GM23338 (cell line): Measurements from ENCODE around the gene ADRB2. TPM values are rescaled to one million over a fixed set of nuclear protein-coding genes. Genes with fewer than 3 reads are reported as not detected.

Experiments used
- ATAC-seq: fragments of 200-7000 bp; cut with Tn5 transposase; 3 replicates; pipeline ENCODE4 v1.9.1; 2020
- DNase-seq: peaks from one replicate; pipeline ENCODE4 v3.0.0-alpha.2; 2015; ENCODE audit warnings: low spot score
- H2AFZ ChIP-seq: fragments of 200-600 bp; sonication (generic); 2 replicates; pipeline ENCODE4 v1.8.0; 2016; ENCODE audit warnings: antibody characterized with exemption, mild to moderate bottlenecking, moderate library complexity
- H3F3A ChIP-seq: fragments of 200-600 bp; sonication (generic); replicated peaks from 2 replicates; pipeline ENCODE4 v1.8.0; 2017; ENCODE audit warnings: antibody characterized with exemption, mixed run types, low read depth
- H3K27ac ChIP-seq: fragments of 200-600 bp; sonication (generic); 2 replicates; pipeline ENCODE4 v1.6.1; 2016; ENCODE audit warnings: low read depth
- H3K27me3 ChIP-seq: fragments of 200-600 bp; sonication (generic); 2 replicates; pipeline ENCODE4 v1.8.0; 2016; ENCODE audit warnings: mild to moderate bottlenecking, mixed run types, moderate library complexity; ENCODE audit not compliant: insufficient read depth
- H3K36me3 ChIP-seq: fragments of 200-600 bp; sonication (generic); 2 replicates; pipeline ENCODE4 v1.8.0; 2016; ENCODE audit warnings: mild to moderate bottlenecking; ENCODE audit not compliant: insufficient read depth
- H3K4me1 ChIP-seq: fragments of 200-600 bp; sonication (generic); 2 replicates; pipeline ENCODE4 v1.8.0; 2016; ENCODE audit warnings: mild to moderate bottlenecking, moderate library complexity; ENCODE audit not compliant: insufficient read depth
- H3K4me2 ChIP-seq: fragments of 200-600 bp; sonication (generic); 2 replicates; pipeline ENCODE4 v1.7.1; 2017; ENCODE audit warnings: mixed run types
- H3K4me3 ChIP-seq: fragments of 200-600 bp; sonication (generic); 2 replicates; pipeline ENCODE4 v1.6.1; 2016; ENCODE audit warnings: mixed run types
- H3K79me2 ChIP-seq: fragments of 200-600 bp; sonication (generic); replicated peaks from 2 replicates; pipeline ENCODE4 v1.8.0; 2017; ENCODE audit warnings: mild to moderate bottlenecking; ENCODE audit not compliant: insufficient read depth
- H3K9me2 ChIP-seq: fragments of 200-600 bp; sonication (generic); 2 replicates; pipeline ENCODE4 v1.8.0; 2017; ENCODE audit not compliant: insufficient read depth
- H4K20me1 ChIP-seq: fragments of 200-600 bp; sonication (generic); replicated peaks from 2 replicates; pipeline ENCODE4 v1.8.0; 2017; ENCODE audit warnings: mild to moderate bottlenecking; ENCODE audit not compliant: insufficient read depth
- H3K27ac Mint-ChIP-seq: 2 replicates; pipeline ENCODE4 v1.8.0; 2020; ENCODE audit warnings: inconsistent platforms, mild to moderate bottlenecking, moderate library complexity, mixed read lengths
- H3K27me3 Mint-ChIP-seq: 3 replicates; pipeline ENCODE4 v1.8.0; 2022; ENCODE audit warnings: low read depth, mild to moderate bottlenecking, moderate library complexity, mixed read lengths, inconsistent platforms; ENCODE audit not compliant: insufficient read depth, poor library complexity
- H3K36me3 Mint-ChIP-seq: 3 replicates; pipeline ENCODE4 v1.8.0; 2021; ENCODE audit warnings: low read depth, mild to moderate bottlenecking, inconsistent platforms, moderate library complexity, mixed read lengths
- H3K4me1 Mint-ChIP-seq: 3 replicates; pipeline ENCODE4 v1.8.0; 2020; ENCODE audit warnings: mild to moderate bottlenecking, inconsistent platforms, mixed read lengths
- H3K4me3 Mint-ChIP-seq: 3 replicates; pipeline ENCODE4 v1.8.0; 2021; ENCODE audit warnings: moderate library complexity, mild to moderate bottlenecking, inconsistent platforms, mixed read lengths
- H3K9me3 Mint-ChIP-seq: 3 replicates; pipeline ENCODE4 v1.8.0; 2020; ENCODE audit warnings: moderate library complexity, mild to moderate bottlenecking, inconsistent platforms, mixed read lengths
- CREB1 ChIP-seq: fragments of 250-450 bp; sonication (Bioruptor Pico); IDR thresholded peaks from 2 replicates; pipeline ENCODE4 v1.5.0; 2020; ENCODE audit warnings: low read depth, mild to moderate bottlenecking, moderate library complexity
- CTCF ChIP-seq, 2 experiments: fragments of 200-600 bp in 1 of 2; sonication (generic) in 1 of 2; conservative IDR thresholded peaks; 2 replicates each; pipeline versions ENCODE4 v1.5.1 to v1.6.1; 2016 to 2017; ENCODE audit warnings: antibody characterized with exemption in 2 of 2, low read depth in 2 of 2, mild to moderate bottlenecking in 2 of 2, moderate library complexity in 1 of 2
- EZH2 ChIP-seq: fragments of 200-600 bp; sonication (generic); IDR thresholded peaks from one replicate; pipeline ENCODE4 v1.8.0; 2017; ENCODE audit warnings: antibody characterized with exemption, mild to moderate bottlenecking, low read depth; ENCODE audit not compliant: unreplicated experiment
- EZH2phosphoT487 ChIP-seq: fragments of 200-600 bp; sonication (generic); IDR thresholded peaks from one replicate; pipeline ENCODE4 v1.8.1; 2018; ENCODE audit warnings: antibody characterized with exemption; ENCODE audit not compliant: unreplicated experiment
- JUNB ChIP-seq: IDR thresholded peaks from one replicate; pipeline ENCODE4 v1.6.1; 2016; ENCODE audit warnings: antibody characterized with exemption; ENCODE audit not compliant: unreplicated experiment
- NANOG ChIP-seq: IDR thresholded peaks from 2 replicates; pipeline ENCODE4 v1.6.1; 2016; ENCODE audit warnings: antibody characterized with exemption, borderline replicate concordance
- POLR2AphosphoS5 ChIP-seq: IDR thresholded peaks from 2 replicates; pipeline ENCODE4 v1.6.1; 2016; ENCODE audit warnings: antibody characterized with exemption, low read depth
- REST ChIP-seq: IDR thresholded peaks from one replicate; pipeline ENCODE4 v1.6.1; 2018; ENCODE audit warnings: antibody characterized with exemption; ENCODE audit not compliant: unreplicated experiment
- STAT1 ChIP-seq: IDR thresholded peaks from one replicate; pipeline ENCODE4 v1.6.1; 2016; ENCODE audit warnings: antibody characterized with exemption; ENCODE audit not compliant: unreplicated experiment
- ZNF114 ChIP-seq: fragments of 250-450 bp; sonication (Bioruptor Pico); IDR thresholded peaks from 2 replicates; pipeline ENCODE4 v1.5.0; 2020; ENCODE audit warnings: mild to moderate bottlenecking, moderate library complexity
- ZNF331 ChIP-seq: fragments of 250-450 bp; sonication (Bioruptor Pico); IDR thresholded peaks from 2 replicates; pipeline ENCODE4 v1.5.0; 2020; ENCODE audit warnings: low read depth, mild to moderate bottlenecking, moderate library complexity
- ZNF462 ChIP-seq: fragments of 250-450 bp; sonication (Bioruptor Pico); IDR thresholded peaks from 2 replicates; pipeline ENCODE4 v1.5.0; 2020; ENCODE audit warnings: mild to moderate bottlenecking, moderate library complexity
- polyA plus RNA-seq: library from polyadenylated mRNA; unstranded; fragments of >200 nt; fragmentation: Nextera tagmentation; extraction: Ambion mirVana; gene quantifications from 2 replicates; pipeline ENCODE4 v1.2.1, GENCODE V29; 2016
- total RNA-seq: library from RNA; depleted of rRNA; stranded (reverse); fragments of >200 nt; shearing (Covaris generic); gene quantifications from 2 replicates; pipeline ENCODE4 v1.2.3, GENCODE V29; 2014
- TF ChIP-seq, protein P1 (sequence below): IDR thresholded peaks from 2 replicates; pipeline ENCODE4 v1.6.1; 2016; ENCODE audit warnings: antibody characterized with exemption

The ADRB2 gene
- total and polyA plus RNA-seq, 2 experiments from 2014 or later = 0.44 to 1.3 TPM

DNA sequence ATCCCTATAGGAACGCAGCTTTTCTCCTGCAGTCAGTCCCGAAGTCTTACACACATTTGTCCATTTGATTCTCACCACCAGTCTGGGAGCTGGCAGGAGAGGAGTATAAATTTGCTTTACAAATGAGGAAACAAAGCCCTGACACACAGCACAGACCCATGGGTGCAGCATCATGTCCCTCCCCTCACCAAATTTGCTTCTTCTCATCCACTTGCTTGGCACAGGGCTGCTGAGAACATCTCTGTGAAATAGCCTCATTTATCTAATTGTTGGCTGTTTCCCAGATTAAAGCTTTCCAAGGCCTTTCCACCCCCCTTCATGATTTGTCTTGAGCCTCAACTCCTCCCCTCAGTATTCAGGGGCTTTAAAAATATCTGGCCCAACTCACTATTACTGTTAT is 11.3 kb upstream of the ADRB2 start (continued):
- TF ChIP-seq CTCF (conservative IDR thresholded peaks at IDR 0.05; ENCODE audit: low read depth in 2 of 2) (no peak), ZNF114 (no peak)

DNA sequence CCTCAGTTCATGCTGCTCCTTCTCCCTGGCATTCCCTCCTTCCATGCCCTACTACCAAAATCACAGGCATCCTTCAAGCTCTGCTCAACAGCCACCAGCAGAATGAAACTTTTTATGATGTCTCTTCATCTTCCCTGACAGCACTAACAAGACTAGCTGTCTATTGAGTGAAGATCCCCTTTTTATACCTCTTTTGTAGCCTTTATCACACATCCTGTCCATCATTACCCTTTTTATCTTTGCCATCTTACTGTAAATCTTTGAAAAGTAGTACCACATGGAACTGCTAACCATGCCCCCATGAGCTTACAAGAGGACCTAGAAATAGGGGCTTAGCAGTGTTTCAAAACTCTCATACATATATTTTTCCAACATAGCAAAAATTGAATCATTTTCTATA is 10.8 kb upstream of the ADRB2 start:
- Histone ChIP-seq H4K20me1 (no peaks in the 10 kb centered on the region), H3K27me3 (no peaks in the 10 kb centered on the region), H3K36me3 (no peaks in the 10 kb centered on the region), H3K4me3 (no peak overlapping the region), H3K4me1 (no peaks in the 10 kb centered on the region), H2AFZ (no peak overlapping the region), H3F3A (no peaks in the 10 kb centered on the region), H3K27ac (no peak overlapping the region), H3K79me2 (no peaks in the 10 kb centered on the region), H3K4me2 (no peak overlapping the region), H3K9me2 (no peaks in the 10 kb centered on the region)
- no peak overlapping the region for H3K27ac Mint-ChIP-seq
- DNase-seq = no peak
- no peaks in the 10 kb centered on the region for H3K36me3 Mint-ChIP-seq
- no peaks in the 10 kb centered on the region for H3K9me3 Mint-ChIP-seq
- H3K27me3 Mint-ChIP-seq = no peaks in the 10 kb centered on the region
- H3K4me3 Mint-ChIP-seq = no peak overlapping the region
- no peak for ATAC-seq
- H3K4me1 Mint-ChIP-seq = no peaks in the 10 kb centered on the region
- TF ChIP-seq STAT1 = no peak
- TF ChIP-seq JUNB = no peak
- TF ChIP-seq ZNF114 = no peak
- no peak for TF ChIP-seq EZH2
- no peak for TF ChIP-seq POLR2AphosphoS5
- TF ChIP-seq REST = no peak
- TF ChIP-seq, protein P1, sequence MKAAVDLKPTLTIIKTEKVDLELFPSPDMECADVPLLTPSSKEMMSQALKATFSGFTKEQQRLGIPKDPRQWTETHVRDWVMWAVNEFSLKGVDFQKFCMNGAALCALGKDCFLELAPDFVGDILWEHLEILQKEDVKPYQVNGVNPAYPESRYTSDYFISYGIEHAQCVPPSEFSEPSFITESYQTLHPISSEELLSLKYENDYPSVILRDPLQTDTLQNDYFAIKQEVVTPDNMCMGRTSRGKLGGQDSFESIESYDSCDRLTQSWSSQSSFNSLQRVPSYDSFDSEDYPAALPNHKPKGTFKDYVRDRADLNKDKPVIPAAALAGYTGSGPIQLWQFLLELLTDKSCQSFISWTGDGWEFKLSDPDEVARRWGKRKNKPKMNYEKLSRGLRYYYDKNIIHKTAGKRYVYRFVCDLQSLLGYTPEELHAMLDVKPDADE = no peak
- TF ChIP-seq NANOG = no peak
- TF ChIP-seq ZNF331 (CRISPR knock-in tag) = no peak
- no peak for TF ChIP-seq CREB1 (CRISPR knock-in tag)
- TF ChIP-seq ZNF462 (CRISPR knock-in tag) = no peak
- TF ChIP-seq EZH2phosphoT487 = no peak
